Raji (cell line): ENCODE results near the gene FGFBP2.

ENCODE experiments used
- POLR2A ChIP-seq: IDR thresholded peaks from 2 replicates; pipeline ENCODE4 v1.6.1; 2011; ENCODE audit warnings: low read depth, low read length, control low read depth; ENCODE audit not compliant: insufficient read depth

The FGFBP2 gene

GRCh38 chr4:15921592-15921932, 41.4 kb downstream of the FGFBP2 start:
- no peak for TF ChIP-seq POLR2A

- no peak for TF ChIP-seq POLR2A
Observed at GRCh38 chr4:15920723-15921591, 42.0 kb downstream of the FGFBP2 start.

GRCh38 chr4:15918484-15919129, 44.4 kb downstream of the FGFBP2 start:
- TF ChIP-seq POLR2A: no peak

DNA sequence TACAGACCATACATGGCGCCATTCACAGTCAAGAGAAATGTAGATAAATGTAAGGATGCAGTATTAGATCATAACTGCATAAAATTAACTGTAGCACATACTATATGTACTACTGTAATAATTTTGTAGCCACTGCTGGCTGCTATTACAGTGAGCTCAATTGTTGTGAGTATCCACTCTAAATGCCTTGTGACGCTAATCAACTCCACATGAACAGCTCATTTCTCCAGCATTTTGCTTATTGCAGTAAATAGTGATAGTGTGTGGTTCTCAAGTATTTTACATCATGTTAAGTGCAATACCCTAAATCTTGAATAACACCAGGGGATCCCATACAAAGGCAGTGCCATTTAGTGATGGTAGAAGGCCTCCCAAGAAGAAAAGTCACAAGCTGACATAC, 45.7 kb downstream of the FGFBP2 start:
- TF ChIP-seq POLR2A: no peak

- no peak for TF ChIP-seq POLR2A
Observed at GRCh38 chr4:15914736-15915135, 48.2 kb downstream of the FGFBP2 start.

DNA sequence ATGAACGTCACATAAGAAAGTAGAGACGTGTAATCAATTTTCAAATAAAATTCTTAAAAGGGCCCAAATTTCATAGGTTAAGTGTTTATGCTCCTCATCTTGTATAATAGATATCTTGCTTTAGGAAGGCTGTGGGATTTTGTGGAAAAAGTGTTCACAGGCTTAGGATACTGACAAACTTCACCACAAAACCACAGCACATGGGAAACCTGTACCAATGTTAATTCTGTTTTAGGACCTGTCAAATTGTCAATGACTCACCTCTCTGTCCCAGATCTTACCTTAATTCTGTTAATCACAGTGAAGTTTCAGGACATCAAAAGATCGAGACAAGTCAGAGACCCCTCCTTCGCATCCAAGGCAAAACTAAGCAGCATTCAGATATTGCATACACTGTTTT, 48.7 kb downstream of the FGFBP2 start:
- TF ChIP-seq POLR2A: no peak

DNA sequence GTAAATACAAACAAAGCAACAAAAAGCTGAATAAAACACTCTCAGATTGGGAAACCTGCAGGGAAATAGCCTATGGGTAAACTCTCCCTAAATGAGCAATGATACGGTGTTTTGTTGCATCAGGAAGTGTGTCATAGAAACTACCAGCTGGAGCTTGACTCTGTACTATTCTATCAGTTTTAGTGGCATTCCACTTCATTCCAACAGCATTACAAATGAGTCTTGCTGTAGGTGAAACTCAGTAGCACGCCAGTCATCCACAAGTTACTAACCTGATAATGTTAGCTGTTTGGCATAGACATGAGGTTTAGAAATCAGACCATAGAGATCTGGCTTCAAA, 49.4 kb downstream of the FGFBP2 start:
- TF ChIP-seq POLR2A: no peak

DNA sequence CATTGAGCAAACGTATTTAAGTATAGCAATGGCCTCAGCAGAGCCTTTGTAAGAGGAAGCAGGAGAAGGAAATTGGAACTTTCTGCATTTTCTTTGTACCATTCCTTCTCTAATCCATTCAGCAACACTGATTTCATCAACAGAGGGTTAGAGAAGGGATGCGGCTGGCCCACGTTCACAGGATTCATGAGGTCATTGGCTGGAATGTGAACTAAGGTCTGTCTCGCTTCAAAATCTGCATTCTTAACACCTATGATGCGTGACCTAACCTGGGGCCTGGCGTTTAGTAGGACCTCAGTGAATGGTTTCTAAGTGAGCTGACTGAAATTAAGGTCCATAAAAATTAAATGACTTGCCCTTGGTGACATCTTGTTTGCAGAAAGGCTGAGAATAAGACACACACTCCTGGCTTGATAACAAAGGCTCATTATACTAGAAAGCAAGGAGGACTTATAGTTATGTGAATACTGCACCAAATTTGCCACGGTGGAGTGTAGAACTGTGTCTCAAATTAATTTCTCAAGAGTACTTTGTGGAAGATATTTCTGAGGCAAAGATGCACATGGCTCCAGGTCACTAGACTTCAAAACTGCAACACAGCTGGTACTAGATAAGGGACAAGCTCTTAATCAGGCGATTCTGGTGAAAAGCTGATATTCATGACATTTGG, 49.9 kb downstream of the FGFBP2 start:
- no peak for TF ChIP-seq POLR2A

- no peak for TF ChIP-seq POLR2A
Observed at GRCh38 chr4:15912236-15912635, 50.7 kb downstream of the FGFBP2 start.
